ENCODE measurements around the gene ZC3H7A.

The ZC3H7A gene

GRCh38 chr16:11768849-11769248, 28.2 kb downstream of the ZC3H7A start:
- no peak for DNase-seq

GRCh38 chr16:11762431-11762830, 34.6 kb downstream of the ZC3H7A start:
- DNase-seq: no peak

GRCh38 chr16:11759997-11760396, 37.1 kb downstream of the ZC3H7A start:
- DNase-seq: no peak

GRCh38 chr16:11759163-11759834, 37.8 kb downstream of the ZC3H7A start:
- peak; percentile 39 for DNase-seq

GRCh38 chr16:11757671-11758545, 39.1 kb downstream of the ZC3H7A start:
- no peak for DNase-seq

- no peak for DNase-seq
Observed at GRCh38 chr16:11756248-11756647, 40.8 kb downstream of the ZC3H7A start.

GRCh38 chr16:11755022-11755760, 41.9 kb downstream of the ZC3H7A start:
- no peak for DNase-seq

- DNase-seq: no peak
Observed at GRCh38 chr16:11752856-11753255, 44.2 kb downstream of the ZC3H7A start.

GRCh38 chr16:11750056-11750455, 47.0 kb downstream of the ZC3H7A start:
- no peak for DNase-seq

- DNase-seq: no peak
Observed at GRCh38 chr16:11748404-11749254, 48.4 kb downstream of the ZC3H7A start.

- DNase-seq: no peak
Observed at GRCh38 chr16:11747949-11748403, 49.1 kb downstream of the ZC3H7A start.

- DNase-seq: no peak
Observed at GRCh38 chr16:11744075-11744470, 53.0 kb downstream of the ZC3H7A start.

GRCh38 chr16:11743308-11744074, 53.6 kb downstream of the ZC3H7A start:
- DNase-seq: no peak

- DNase-seq: peak; percentile 92
Observed at GRCh38 chr16:11742536-11743307, 54.3 kb downstream of the ZC3H7A start, which contains the start of gene TXNDC11. Gene TXNDC11 (minus strand): TSS chr16:11742857. CDS start chr16:11742730, 127 bp downstream.

GRCh38 chr16:11742093-11742535, 54.9 kb downstream of the ZC3H7A start:
- DNase-seq: no peak

- no peak for DNase-seq
Observed at GRCh38 chr16:11740567-11740966, 56.5 kb downstream of the ZC3H7A start.

GRCh38 chr16:11738742-11739544, 58.1 kb downstream of the ZC3H7A start:
- no peak for DNase-seq

- DNase-seq: no peak
Observed at GRCh38 chr16:11737713-11738112, 59.3 kb downstream of the ZC3H7A start.

GRCh38 chr16:11736903-11737302, 60.2 kb downstream of the ZC3H7A start:
- DNase-seq: no peak

- no peak for DNase-seq
Observed at GRCh38 chr16:11735787-11736186, 61.3 kb downstream of the ZC3H7A start.
